GM06990 (cell line): Measurements from ENCODE around the gene F2RL2.

ENCODE experiments used
- DNase-seq: peaks from one replicate; pipeline ENCODE4 v3.0.0-alpha.2; 2011; ENCODE audit not compliant: insufficient read length; ENCODE audit errors: extremely low read depth
- H3K27me3 ChIP-seq: replicated peaks from 2 replicates; pipeline ENCODE4 v1.6.0; 2011; ENCODE audit warnings: low read length; ENCODE audit not compliant: control insufficient read depth, insufficient read depth
- H3K36me3 ChIP-seq: 2 replicates; pipeline ENCODE4 v1.5.1; 2011; ENCODE audit warnings: low read length; ENCODE audit not compliant: control insufficient read depth, insufficient read depth
- H3K4me3 ChIP-seq: replicated peaks from 2 replicates; pipeline ENCODE4 v1.5.1; 2011; ENCODE audit warnings: low read depth, mild to moderate bottlenecking, control low read depth, low read length
- CTCF ChIP-seq: IDR thresholded peaks from 2 replicates; pipeline ENCODE4 v1.5.1; 2011; ENCODE audit warnings: low read length, control low read depth, mild to moderate bottlenecking, inconsistent platforms; ENCODE audit not compliant: insufficient read depth, poor library complexity, severe bottlenecking

The F2RL2 gene

GRCh38 chr5:76620166-76620565 lies 3.0 kb downstream of the F2RL2 start:
- Histone ChIP-seq H3K4me3 (no peak overlapping the region), H3K27me3 (no peaks in the 10 kb centered on the region), H3K36me3 (no peaks in the 10 kb centered on the region)
- no peak for DNase-seq
- TF ChIP-seq CTCF, result no peak

- DNase-seq, result no peak
- no peaks in the 10 kb centered on the region for H3K36me3 ChIP-seq
- no peaks in the 10 kb centered on the region for H3K27me3 ChIP-seq
- TF ChIP-seq CTCF, result no peak
- H3K4me3 ChIP-seq, result no peak overlapping the region
Observed at GRCh38 chr5:76617675-76618074, 5.5 kb downstream of the F2RL2 start.

GRCh38 chr5:76617229-76617628 lies 6.0 kb downstream of the F2RL2 start:
- no peak for DNase-seq

GRCh38 chr5:76616206-76616605 lies 7.0 kb downstream of the F2RL2 start:
- Histone ChIP-seq H3K4me3 (no peak overlapping the region), H3K27me3 (no peaks in the 10 kb centered on the region), H3K36me3 (peaks cover 2% of the 10 kb centered on the region; the same call in 1 of the 2 replicates)
- no peak for TF ChIP-seq CTCF
- DNase-seq, result no peak

More at GRCh38 chr5:76617229-76617628, 6.0 kb downstream of the F2RL2 start:
- Histone ChIP-seq H3K36me3 (no peaks in the 10 kb centered on the region), H3K4me3 (no peak overlapping the region), H3K27me3 (no peaks in the 10 kb centered on the region)
- TF ChIP-seq CTCF, result no peak

GRCh38 chr5:76615759-76616158 lies 7.4 kb downstream of the F2RL2 start:
- no peak overlapping the region for H3K4me3 ChIP-seq
- H3K36me3 ChIP-seq, result peaks cover 2% of the 10 kb centered on the region; the same call in 1 of the 2 replicates
- H3K27me3 ChIP-seq, result no peaks in the 10 kb centered on the region
- no peak for DNase-seq
- TF ChIP-seq CTCF, result no peak

GRCh38 chr5:76612942-76613341 lies 10.3 kb downstream of the F2RL2 start:
- peaks cover 2% of the 10 kb centered on the region; the same call in 1 of the 2 replicates for H3K36me3 ChIP-seq
- no peak for TF ChIP-seq CTCF
- no peak overlapping the region for H3K4me3 ChIP-seq
- H3K27me3 ChIP-seq, result no peaks in the 10 kb centered on the region
- DNase-seq, result no peak
